ENCODE results near the gene BCL2L2. TPM values are rescaled to one million over a fixed set of nuclear protein-coding genes. Genes with fewer than 3 reads are reported as not detected.

BCL2L2 gene
- total and polyA plus RNA-seq, 9 of the 15 experiments (the other 6 are each of a cell fraction or from before 2014, with no cell fraction given): 2.6 to 32.5 (median 14.7) TPM

DNA sequence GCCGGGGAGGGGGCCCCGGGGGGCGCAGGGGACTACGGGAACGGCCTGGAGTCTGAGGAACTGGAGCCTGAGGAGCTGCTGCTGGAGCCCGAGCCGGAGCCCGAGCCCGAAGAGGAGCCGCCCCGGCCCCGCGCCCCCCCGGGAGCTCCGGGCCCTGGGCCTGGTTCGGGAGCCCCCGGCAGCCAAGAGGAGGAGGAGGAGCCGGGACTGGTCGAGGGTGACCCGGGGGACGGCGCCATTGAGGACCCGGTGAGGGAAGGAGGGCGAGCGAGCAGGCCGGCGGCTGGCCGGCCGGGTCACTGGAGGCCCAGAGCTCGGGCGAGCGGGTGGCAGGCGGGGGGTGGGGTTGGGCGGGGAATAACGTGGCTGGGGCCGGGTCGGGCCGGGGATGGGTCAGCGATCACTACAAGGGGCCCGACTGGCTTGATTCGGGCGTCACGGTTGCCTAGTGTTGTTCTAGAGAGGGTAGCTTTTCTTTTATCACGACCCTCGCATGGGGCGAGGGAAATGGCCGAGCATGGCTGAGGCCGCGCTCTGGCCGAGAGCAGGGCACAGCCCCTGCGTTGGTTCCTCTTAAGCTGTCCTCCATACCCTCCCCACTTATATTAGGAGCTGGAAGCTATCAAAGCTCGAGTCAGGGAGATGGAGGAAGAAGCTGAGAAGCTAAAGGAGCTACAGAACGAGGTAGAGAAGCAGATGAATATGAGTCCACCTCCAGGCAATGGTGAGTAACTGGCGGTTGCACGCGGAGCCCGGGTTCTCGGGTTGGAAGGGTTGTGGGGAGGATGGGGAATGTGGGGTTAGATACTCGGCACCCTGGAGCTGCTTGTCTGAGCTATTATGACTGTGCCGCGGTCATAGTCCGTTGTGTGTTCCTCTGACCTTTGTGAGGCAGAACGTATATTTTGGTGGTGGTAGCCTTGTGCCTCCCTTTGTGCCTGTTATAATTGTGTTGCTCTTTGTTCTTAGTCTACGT is 15.2 kb downstream of the BCL2L2 start (continued):
- TF ChIP-seq SIN3A (IDR thresholded peaks at IDR 0.05; ENCODE audit: borderline replicate concordance in 2 of 2, control insufficient read depth in 1 of 2, low read depth in 2 of 2, low read length in 2 of 2) (peak; percentile 5 to 34; a peak in 2 of 4 replicates), RUNX1 (IDR thresholded peaks at IDR 0.05; ENCODE audit: low read depth) (no peak), HSF4 (CRISPR knock-in tag; IDR thresholded peaks at IDR 0.05; ENCODE audit: borderline replicate concordance) (no peak), NR2F6 (CRISPR knock-in tag; IDR thresholded peaks at IDR 0.05) (peak; percentile 73), FOS (IDR thresholded peaks at IDR 0.05; ENCODE audit: extremely low read depth, insufficient read length) (no peak), ESRRA (IDR thresholded peaks at IDR 0.05; ENCODE audit: borderline replicate concordance, low read depth) (no peak), JUND (IDR thresholded peaks at IDR 0.05; ENCODE audit: borderline replicate concordance, low read depth, low read length) (no peak), JUND (tag; IDR thresholded peaks at IDR 0.05; ENCODE audit: borderline replicate concordance, low read depth, low read length) (0 out of 3 replicates have a peak, but pooled peaks have one; percentile 21), RBFOX2 (IDR thresholded peaks at IDR 0.05; ENCODE audit: low read depth, low read length) (peak; percentile 70), CHCHD3 (CRISPR knock-in tag; IDR thresholded peaks at IDR 0.05) (no peak), CHD4 (IDR thresholded peaks at IDR 0.05; ENCODE audit: insufficient read depth, insufficient replicate concordance, low read depth, low read length, poor library complexity, severe bottlenecking) (no peak)
- TF ChIP-seq, protein P1, sequence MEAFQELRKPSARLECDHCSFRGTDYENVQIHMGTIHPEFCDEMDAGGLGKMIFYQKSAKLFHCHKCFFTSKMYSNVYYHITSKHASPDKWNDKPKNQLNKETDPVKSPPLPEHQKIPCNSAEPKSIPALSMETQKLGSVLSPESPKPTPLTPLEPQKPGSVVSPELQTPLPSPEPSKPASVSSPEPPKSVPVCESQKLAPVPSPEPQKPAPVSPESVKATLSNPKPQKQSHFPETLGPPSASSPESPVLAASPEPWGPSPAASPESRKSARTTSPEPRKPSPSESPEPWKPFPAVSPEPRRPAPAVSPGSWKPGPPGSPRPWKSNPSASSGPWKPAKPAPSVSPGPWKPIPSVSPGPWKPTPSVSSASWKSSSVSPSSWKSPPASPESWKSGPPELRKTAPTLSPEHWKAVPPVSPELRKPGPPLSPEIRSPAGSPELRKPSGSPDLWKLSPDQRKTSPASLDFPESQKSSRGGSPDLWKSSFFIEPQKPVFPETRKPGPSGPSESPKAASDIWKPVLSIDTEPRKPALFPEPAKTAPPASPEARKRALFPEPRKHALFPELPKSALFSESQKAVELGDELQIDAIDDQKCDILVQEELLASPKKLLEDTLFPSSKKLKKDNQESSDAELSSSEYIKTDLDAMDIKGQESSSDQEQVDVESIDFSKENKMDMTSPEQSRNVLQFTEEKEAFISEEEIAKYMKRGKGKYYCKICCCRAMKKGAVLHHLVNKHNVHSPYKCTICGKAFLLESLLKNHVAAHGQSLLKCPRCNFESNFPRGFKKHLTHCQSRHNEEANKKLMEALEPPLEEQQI (IDR thresholded peaks at IDR 0.05): no peak
- TF ChIP-seq, protein P2, sequence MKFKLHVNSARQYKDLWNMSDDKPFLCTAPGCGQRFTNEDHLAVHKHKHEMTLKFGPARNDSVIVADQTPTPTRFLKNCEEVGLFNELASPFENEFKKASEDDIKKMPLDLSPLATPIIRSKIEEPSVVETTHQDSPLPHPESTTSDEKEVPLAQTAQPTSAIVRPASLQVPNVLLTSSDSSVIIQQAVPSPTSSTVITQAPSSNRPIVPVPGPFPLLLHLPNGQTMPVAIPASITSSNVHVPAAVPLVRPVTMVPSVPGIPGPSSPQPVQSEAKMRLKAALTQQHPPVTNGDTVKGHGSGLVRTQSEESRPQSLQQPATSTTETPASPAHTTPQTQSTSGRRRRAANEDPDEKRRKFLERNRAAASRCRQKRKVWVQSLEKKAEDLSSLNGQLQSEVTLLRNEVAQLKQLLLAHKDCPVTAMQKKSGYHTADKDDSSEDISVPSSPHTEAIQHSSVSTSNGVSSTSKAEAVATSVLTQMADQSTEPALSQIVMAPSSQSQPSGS (CRISPR knock-in tag; IDR thresholded peaks at IDR 0.05): no peak
- TF ChIP-seq, protein P3, sequence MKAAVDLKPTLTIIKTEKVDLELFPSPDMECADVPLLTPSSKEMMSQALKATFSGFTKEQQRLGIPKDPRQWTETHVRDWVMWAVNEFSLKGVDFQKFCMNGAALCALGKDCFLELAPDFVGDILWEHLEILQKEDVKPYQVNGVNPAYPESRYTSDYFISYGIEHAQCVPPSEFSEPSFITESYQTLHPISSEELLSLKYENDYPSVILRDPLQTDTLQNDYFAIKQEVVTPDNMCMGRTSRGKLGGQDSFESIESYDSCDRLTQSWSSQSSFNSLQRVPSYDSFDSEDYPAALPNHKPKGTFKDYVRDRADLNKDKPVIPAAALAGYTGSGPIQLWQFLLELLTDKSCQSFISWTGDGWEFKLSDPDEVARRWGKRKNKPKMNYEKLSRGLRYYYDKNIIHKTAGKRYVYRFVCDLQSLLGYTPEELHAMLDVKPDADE (conservative IDR thresholded peaks at IDR 0.05; ENCODE audit: control insufficient read depth, low read depth, low read length): no peak
- TF ChIP-seq, protein P4, sequence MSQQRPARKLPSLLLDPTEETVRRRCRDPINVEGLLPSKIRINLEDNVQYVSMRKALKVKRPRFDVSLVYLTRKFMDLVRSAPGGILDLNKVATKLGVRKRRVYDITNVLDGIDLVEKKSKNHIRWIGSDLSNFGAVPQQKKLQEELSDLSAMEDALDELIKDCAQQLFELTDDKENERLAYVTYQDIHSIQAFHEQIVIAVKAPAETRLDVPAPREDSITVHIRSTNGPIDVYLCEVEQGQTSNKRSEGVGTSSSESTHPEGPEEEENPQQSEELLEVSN (IDR thresholded peaks at IDR 0.05; ENCODE audit: borderline replicate concordance in 1 of 2, extremely low read depth in 1 of 2, insufficient read depth in 1 of 2, insufficient read length in 1 of 2, low read depth in 1 of 2, low read length in 1 of 2, poor library complexity in 1 of 2, severe bottlenecking in 1 of 2): no peak

All from K562 (cell line).